Measurements from ENCODE around the gene GRB10.

DNA sequence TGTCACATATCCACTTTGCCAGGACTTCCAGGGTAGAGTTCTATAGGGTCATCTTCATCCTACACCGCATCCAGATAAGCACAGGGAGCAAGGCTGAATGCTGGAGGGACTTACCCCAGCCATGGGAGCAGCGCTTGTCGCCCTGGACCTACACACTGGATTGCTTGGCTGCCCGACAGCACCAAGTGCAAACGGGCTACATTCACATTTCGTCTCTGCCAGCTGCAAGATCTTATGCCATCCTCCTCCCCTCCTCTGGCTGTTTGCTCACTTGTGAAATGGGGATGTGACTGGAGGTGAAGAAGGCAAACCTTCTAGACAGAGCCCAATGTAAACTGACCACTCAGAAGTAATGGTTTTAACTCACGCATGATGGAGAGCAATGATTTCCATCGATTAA lies 218.5 kb downstream of the GRB10 start:
- TF ChIP-seq POLR2A (IDR thresholded peaks at IDR 0.05; ENCODE audit: low read length): no peak
- TF ChIP-seq GATA1 (IDR thresholded peaks at IDR 0.05; ENCODE audit: low read depth, low read length): no peak

Data from erythroblast (primary cell).